Measurements from ENCODE around the gene PYROXD2.
"Not testable (repeated sequence)": the region's sequence is repeated elsewhere in the genome, so short reads cannot be mapped to it uniquely, and the experiment has no call there.

Gene PYROXD2

GRCh38 chr10:98365406-98366061, 49.4 kb downstream of the PYROXD2 start:
- DNase-seq (ENCODE audit: low spot score), result no peak

GRCh38 chr10:98364432-98365102, 50.4 kb downstream of the PYROXD2 start:
- DNase-seq (ENCODE audit: low spot score), result no peak

GRCh38 chr10:98363220-98363619, 51.8 kb downstream of the PYROXD2 start:
- no peak for DNase-seq (ENCODE audit: low spot score)

GRCh38 chr10:98361131-98362025, 53.6 kb downstream of the PYROXD2 start:
- DNase-seq (ENCODE audit: low spot score), result peak; percentile 98

GRCh38 chr10:98357194-98357822, 57.7 kb downstream of the PYROXD2 start:
- no peak for DNase-seq (ENCODE audit: low spot score)

- peak; percentile 49 for DNase-seq (ENCODE audit: low spot score)
These were observed 60.5 kb downstream of the PYROXD2 start for GRCh38 chr10:98354491-98354890.

GRCh38 chr10:98353170-98353569, 61.8 kb downstream of the PYROXD2 start:
- DNase-seq (ENCODE audit: low spot score), result no peak

GRCh38 chr10:98351831-98352402, 63.1 kb downstream of the PYROXD2 start:
- no peak for DNase-seq (ENCODE audit: low spot score)

GRCh38 chr10:98349508-98349922, 65.5 kb downstream of the PYROXD2 start:
- no peak for DNase-seq (ENCODE audit: low spot score)

GRCh38 chr10:98346847-98347246, 68.1 kb downstream of the PYROXD2 start:
- no peak for DNase-seq (ENCODE audit: low spot score)

GRCh38 chr10:98344589-98345038, 70.4 kb downstream of the PYROXD2 start:
- no peak for DNase-seq (ENCODE audit: low spot score)

GRCh38 chr10:98341701-98342100, 73.3 kb downstream of the PYROXD2 start:
- DNase-seq (ENCODE audit: low spot score), result not testable (repeated sequence)

- peak; percentile 31 for DNase-seq (ENCODE audit: low spot score)
These were observed 74.1 kb downstream of the PYROXD2 start for GRCh38 chr10:98340940-98341310.

- peak; percentile 96 for DNase-seq (ENCODE audit: low spot score)
These were observed 74.6 kb downstream of the PYROXD2 start for GRCh38 chr10:98340261-98340939.

- no peak for DNase-seq (ENCODE audit: low spot score)
These were observed 75.2 kb downstream of the PYROXD2 start for GRCh38 chr10:98339799-98340198.

- DNase-seq (ENCODE audit: low spot score), result no peak
These were observed 76.1 kb downstream of the PYROXD2 start for GRCh38 chr10:98338896-98339295.

- peak; percentile 47 for DNase-seq (ENCODE audit: low spot score)
These were observed 76.7 kb downstream of the PYROXD2 start for GRCh38 chr10:98338318-98338717.

GRCh38 chr10:98337484-98337883, 77.5 kb downstream of the PYROXD2 start:
- no peak for DNase-seq (ENCODE audit: low spot score)

All from cerebellar cortex (tissue), 1 donor.